ENCODE measurements around the gene FBXW7.

FBXW7 gene

GRCh38 chr4:152535903-152536544 lies at the start of gene FBXW7 (continued):
- TF ChIP-seq GLIS1 (tag by site-specific recombination; IDR thresholded peaks at IDR 0.05) (peak; percentile 19; the same call in 1 of the 2 replicates), ZNF596 (tag by site-specific recombination; IDR thresholded peaks at IDR 0.05) (peak; percentile 93), ZNF76 (tag by site-specific recombination; IDR thresholded peaks at IDR 0.05; ENCODE audit: borderline replicate concordance, low read depth) (peak; percentile 67), ZNF121 (tag by site-specific recombination; IDR thresholded peaks at IDR 0.05) (no peak), ZNF654 (tag by site-specific recombination; IDR thresholded peaks at IDR 0.05; ENCODE audit: low read depth) (no peak), ZXDB (tag by site-specific recombination; IDR thresholded peaks at IDR 0.05) (peak; percentile 77), ZEB2 (tag by site-specific recombination; IDR thresholded peaks at IDR 0.05) (peak; percentile 56; the same call in 1 of the 2 replicates), IKZF3 (tag by site-specific recombination; IDR thresholded peaks at IDR 0.05) (peak; percentile 92), ZNF610 (tag by site-specific recombination; IDR thresholded peaks at IDR 0.05; ENCODE audit: borderline replicate concordance) (0 out of 2 replicates have a peak, but pooled peaks have one; percentile 67), FEZF1 (tag by site-specific recombination; IDR thresholded peaks at IDR 0.05) (peak; percentile 80), ZNF398 (tag by site-specific recombination; IDR thresholded peaks at IDR 0.05) (peak; percentile 67; the same call in 1 of the 2 replicates), ZNF639 (tag by site-specific recombination; IDR thresholded peaks at IDR 0.05) (peak; percentile 48; the same call in 1 of the 2 replicates), ZNF514 (tag by site-specific recombination; IDR thresholded peaks at IDR 0.05) (no peak), KLF8 (tag by site-specific recombination; IDR thresholded peaks at IDR 0.05) (peak; percentile 91), MZF1 (tag by site-specific recombination; IDR thresholded peaks at IDR 0.05; ENCODE audit: borderline replicate concordance) (peak; percentile 77; the same call in 1 of the 2 replicates), ZBTB17 (tag by site-specific recombination; IDR thresholded peaks at IDR 0.05) (peak; percentile 95), PATZ1 (tag by site-specific recombination; IDR thresholded peaks at IDR 0.05) (peak; percentile 96), TCF7L2 (IDR thresholded peaks at IDR 0.05; ENCODE audit: borderline replicate concordance, low read depth, low read length) (no peak), ZBTB26 (tag by site-specific recombination; optimal IDR thresholded peaks at IDR 0.05) (peak; percentile 63), ZNF548 (tag by site-specific recombination; IDR thresholded peaks at IDR 0.05) (no peak), KLF7 (tag by site-specific recombination; IDR thresholded peaks at IDR 0.05; ENCODE audit: borderline replicate concordance) (peak; percentile 87; the same call in 1 of the 2 replicates), KLF9 (tag by site-specific recombination; IDR thresholded peaks at IDR 0.05; ENCODE audit: low read depth) (peak; percentile 71), ZNF324 (tag by site-specific recombination; IDR thresholded peaks at IDR 0.05) (peak; percentile 26; the same call in 1 of the 2 replicates)
- TF ChIP-seq, protein P1, sequence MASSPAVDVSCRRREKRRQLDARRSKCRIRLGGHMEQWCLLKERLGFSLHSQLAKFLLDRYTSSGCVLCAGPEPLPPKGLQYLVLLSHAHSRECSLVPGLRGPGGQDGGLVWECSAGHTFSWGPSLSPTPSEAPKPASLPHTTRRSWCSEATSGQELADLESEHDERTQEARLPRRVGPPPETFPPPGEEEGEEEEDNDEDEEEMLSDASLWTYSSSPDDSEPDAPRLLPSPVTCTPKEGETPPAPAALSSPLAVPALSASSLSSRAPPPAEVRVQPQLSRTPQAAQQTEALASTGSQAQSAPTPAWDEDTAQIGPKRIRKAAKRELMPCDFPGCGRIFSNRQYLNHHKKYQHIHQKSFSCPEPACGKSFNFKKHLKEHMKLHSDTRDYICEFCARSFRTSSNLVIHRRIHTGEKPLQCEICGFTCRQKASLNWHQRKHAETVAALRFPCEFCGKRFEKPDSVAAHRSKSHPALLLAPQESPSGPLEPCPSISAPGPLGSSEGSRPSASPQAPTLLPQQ (tag by site-specific recombination; IDR thresholded peaks at IDR 0.05) = no peak; the same call in 1 of the 2 replicates
- TF ChIP-seq, protein P2, sequence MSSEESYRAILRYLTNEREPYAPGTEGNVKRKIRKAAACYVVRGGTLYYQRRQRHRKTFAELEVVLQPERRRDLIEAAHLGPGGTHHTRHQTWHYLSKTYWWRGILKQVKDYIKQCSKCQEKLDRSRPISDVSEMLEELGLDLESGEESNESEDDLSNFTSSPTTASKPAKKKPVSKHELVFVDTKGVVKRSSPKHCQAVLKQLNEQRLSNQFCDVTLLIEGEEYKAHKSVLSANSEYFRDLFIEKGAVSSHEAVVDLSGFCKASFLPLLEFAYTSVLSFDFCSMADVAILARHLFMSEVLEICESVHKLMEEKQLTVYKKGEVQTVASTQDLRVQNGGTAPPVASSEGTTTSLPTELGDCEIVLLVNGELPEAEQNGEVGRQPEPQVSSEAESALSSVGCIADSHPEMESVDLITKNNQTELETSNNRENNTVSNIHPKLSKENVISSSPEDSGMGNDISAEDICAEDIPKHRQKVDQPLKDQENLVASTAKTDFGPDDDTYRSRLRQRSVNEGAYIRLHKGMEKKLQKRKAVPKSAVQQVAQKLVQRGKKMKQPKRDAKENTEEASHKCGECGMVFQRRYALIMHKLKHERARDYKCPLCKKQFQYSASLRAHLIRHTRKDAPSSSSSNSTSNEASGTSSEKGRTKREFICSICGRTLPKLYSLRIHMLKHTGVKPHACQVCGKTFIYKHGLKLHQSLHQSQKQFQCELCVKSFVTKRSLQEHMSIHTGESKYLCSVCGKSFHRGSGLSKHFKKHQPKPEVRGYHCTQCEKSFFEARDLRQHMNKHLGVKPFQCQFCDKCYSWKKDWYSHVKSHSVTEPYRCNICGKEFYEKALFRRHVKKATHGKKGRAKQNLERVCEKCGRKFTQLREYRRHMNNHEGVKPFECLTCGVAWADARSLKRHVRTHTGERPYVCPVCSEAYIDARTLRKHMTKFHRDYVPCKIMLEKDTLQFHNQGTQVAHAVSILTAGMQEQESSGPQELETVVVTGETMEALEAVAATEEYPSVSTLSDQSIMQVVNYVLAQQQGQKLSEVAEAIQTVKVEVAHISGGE (tag by site-specific recombination; conservative IDR thresholded peaks at IDR 0.05; ENCODE audit: low read depth) = peak; percentile 91
- TF ChIP-seq, protein P3, sequence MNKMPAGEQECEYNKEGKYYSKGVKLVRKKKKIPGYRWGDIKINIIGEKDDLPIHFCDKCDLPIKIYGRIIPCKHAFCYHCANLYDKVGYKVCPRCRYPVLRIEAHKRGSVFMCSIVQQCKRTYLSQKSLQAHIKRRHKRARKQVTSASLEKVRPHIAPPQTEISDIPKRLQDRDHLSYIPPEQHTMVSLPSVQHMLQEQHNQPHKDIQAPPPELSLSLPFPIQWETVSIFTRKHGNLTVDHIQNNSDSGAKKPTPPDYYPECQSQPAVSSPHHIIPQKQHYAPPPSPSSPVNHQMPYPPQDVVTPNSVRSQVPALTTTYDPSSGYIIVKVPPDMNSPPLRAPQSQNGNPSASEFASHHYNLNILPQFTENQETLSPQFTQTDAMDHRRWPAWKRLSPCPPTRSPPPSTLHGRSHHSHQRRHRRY (tag by site-specific recombination; IDR thresholded peaks at IDR 0.05) = no peak
